ENCODE measurements around the gene RPP38. TPM values are rescaled to one million over a fixed set of nuclear protein-coding genes. Genes with fewer than 3 reads are reported as not detected.

Gene RPP38
- total and polyA plus RNA-seq, 10 donors = 12.5 to 24.9 (median 16.3) TPM

- Histone ChIP-seq H3K4me3 (peak overlapping the region; percentile 8 to 68 (median 32)), H3K4me1 (peaks cover 8 to 28% (median 10%) of the 10 kb centered on the region in 6 donors), H3K27me3 (replicated peaks in 1 of 7) (peaks cover 0 to 12% (median 0%) of the 10 kb centered on the region in 7 donors), H3K9me3 (no peaks in the 10 kb centered on the region), H3K27ac (peak overlapping the region; percentile 27 to 73 (median 69)), H3K36me3 (no peaks in the 10 kb centered on the region)
- intact Hi-C loops (cut with DNase I; ENCODE audit: low total_unique reads) = no loop called here
- 78 to 84% (median 80%) methylated on average over 18 of the region's 18 CpGs for WGBS, 5 donors
- DNase-seq = no peak
- TF ChIP-seq POLR2A (IDR thresholded peaks at IDR 0.05) = no peak
- TF ChIP-seq POLR2AphosphoS5 (IDR thresholded peaks at IDR 0.05) = no peak
- no peak for TF ChIP-seq CTCF (IDR thresholded peaks at IDR 0.05 in 8 of 11, conservative IDR thresholded peaks at IDR 0.05 in 3 of 11)
Measured at GRCh38 chr10:15083674-15084501, 13.3 kb upstream of the RPP38 start.

- intact Hi-C loops (cut with DNase I; ENCODE audit: low total_unique reads) = no loop called here
Measured at GRCh38 chr10:15084502-15084922, 12.6 kb upstream of the RPP38 start.

GRCh38 chr10:15088428-15089261 is 8.5 kb upstream of the RPP38 start, which contains the start of gene ACBD7:
TSS of gene ACBD7 (minus strand) at chr10:15088776. CDS start at chr10:15088728, 48 bp downstream.
- peak within 1 kb of the TSS in 2 of 8 donors; percentile 9 to 46 for H3K27ac ChIP-seq

More at GRCh38 chr10:15084502-15084922, 12.6 kb upstream of the RPP38 start:
- 34 to 75% (median 55%) methylated on average over 7 of the region's 7 CpGs for WGBS, 5 donors
- TF ChIP-seq POLR2AphosphoS5 (IDR thresholded peaks at IDR 0.05) (no peak), CTCF (IDR thresholded peaks at IDR 0.05 in 8 of 11, conservative IDR thresholded peaks at IDR 0.05 in 3 of 11) (peak in 1 of 11 experiments; percentile 20)
- Histone ChIP-seq H3K4me3 (peak overlapping the region; percentile 8 to 68 (median 32)), H3K9me3 (no peaks in the 10 kb centered on the region), H3K4me1 (peaks cover 10 to 31% (median 13%) of the 10 kb centered on the region in 6 donors), H3K27ac (peak overlapping the region in 7 of 8 donors; percentile 31 to 73 (median 71)), H3K36me3 (no peaks in the 10 kb centered on the region), H3K27me3 (replicated peaks in 1 of 7) (peaks cover 0 to 12% (median 0%) of the 10 kb centered on the region in 7 donors)
- no peak for DNase-seq

More at GRCh38 chr10:15088428-15089261, 8.5 kb upstream of the RPP38 start, which contains the start of gene ACBD7:
- H3K4me3 ChIP-seq = peak within 1 kb of the TSS; percentile 55 to 84 (median 62)
- 6 to 9% (median 7%) methylated on average over 44 to 63 of the region's 63 CpGs for whole genome bisulfite sequencing, 5 donors
- H3K9me3 ChIP-seq = no peaks in the 10 kb centered on the region
- TF ChIP-seq POLR2A (IDR thresholded peaks at IDR 0.05) = no peak
- TF ChIP-seq CTCF (IDR thresholded peaks at IDR 0.05 in 8 of 11, conservative IDR thresholded peaks at IDR 0.05 in 3 of 11) = peak; percentile 67 to 86 (median 81)
- TF ChIP-seq POLR2AphosphoS5 (IDR thresholded peaks at IDR 0.05) = peak; percentile 12 to 75 (median 72)
- H3K36me3 ChIP-seq = no peaks in the 10 kb centered on the region
- DNase-seq = peak; percentile 93
- H3K4me1 ChIP-seq = peaks cover 10 to 30% (median 13%) of the 10 kb centered on the region in 6 donors
- intact Hi-C loops (cut with DNase I; ENCODE audit: low total_unique reads) = no loop called here
- peaks cover 0 to 12% (median 0%) of the 10 kb centered on the region in 7 donors for H3K27me3 ChIP-seq (replicated peaks in 1 of 7)
